GM04503 (cell line): ENCODE measurements around the gene MOB4.
"Not testable (repeated sequence)": the region's sequence is repeated elsewhere in the genome, so short reads cannot be mapped to it uniquely, and the experiment has no call there.

Experiments used
- DNase-seq: peaks from one replicate; pipeline ENCODE4 v3.0.0-alpha.2; 2012; ENCODE audit warnings: low read depth

Gene MOB4

DNA sequence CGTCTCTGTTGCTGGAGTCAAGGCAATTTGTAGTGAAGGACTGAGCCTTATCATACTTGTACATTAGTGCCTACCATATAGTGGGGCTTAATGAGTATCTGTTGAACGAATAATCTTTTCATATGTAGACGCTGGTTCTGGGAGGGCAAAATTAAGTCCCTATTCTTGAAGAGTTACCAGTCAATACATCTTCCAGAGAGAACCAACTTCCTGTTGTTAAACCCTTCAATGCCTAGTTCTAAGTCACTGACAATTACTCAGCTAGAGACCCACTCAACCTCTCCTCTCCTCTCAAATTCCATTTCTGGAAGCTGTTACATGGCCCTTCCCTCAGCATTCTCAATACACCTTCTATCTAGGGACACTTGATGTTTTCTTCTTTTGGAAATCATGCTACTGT lies 1.1 kb upstream of the MOB4 start:
- no peak for DNase-seq

- DNase-seq: no peak
Measured at GRCh38 chr2:197515315-197515738, 539 bp upstream of the MOB4 start.

DNA sequence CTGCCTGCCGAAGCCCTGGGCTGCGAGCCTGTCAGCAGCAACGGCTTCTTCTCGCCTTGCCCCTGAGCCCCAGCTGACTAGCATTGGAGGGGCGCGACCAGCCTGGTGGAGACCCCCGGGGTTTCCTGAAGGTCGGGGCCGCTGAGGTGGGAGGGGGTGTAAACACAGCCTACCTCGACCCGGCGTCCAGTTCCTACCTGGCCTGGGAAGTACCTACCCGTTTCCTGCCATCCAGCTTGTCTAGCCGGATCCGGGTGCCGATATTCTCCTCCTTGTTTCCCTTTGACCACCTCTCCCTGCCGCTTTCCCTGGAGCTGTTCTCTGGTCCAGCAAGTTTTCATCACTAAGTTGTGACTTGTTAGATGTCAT lies 511 bp downstream of the MOB4 start:
- DNase-seq: no peak

DNA sequence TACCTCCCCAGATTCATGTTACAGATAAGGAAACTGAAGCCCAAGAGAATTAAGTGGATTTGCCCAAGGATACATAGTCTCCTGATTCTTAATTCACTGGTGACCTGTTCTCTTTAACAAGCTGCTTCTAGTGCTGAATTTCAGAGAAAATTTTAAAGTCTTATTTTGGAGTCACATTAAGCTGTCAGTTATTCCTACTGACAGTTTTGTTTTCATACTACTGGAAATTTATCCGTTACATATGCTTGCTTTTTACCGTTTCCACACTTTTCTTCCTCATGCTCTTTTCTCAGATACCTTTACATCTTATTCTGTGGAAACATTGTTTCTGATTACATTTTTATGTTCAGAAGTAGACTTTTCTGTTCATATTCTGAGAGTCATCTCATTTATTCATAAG lies 1.3 kb downstream of the MOB4 start:
- DNase-seq: no peak

- DNase-seq: no peak
Measured at GRCh38 chr2:197538412-197538811, 22.5 kb downstream of the MOB4 start.

DNA sequence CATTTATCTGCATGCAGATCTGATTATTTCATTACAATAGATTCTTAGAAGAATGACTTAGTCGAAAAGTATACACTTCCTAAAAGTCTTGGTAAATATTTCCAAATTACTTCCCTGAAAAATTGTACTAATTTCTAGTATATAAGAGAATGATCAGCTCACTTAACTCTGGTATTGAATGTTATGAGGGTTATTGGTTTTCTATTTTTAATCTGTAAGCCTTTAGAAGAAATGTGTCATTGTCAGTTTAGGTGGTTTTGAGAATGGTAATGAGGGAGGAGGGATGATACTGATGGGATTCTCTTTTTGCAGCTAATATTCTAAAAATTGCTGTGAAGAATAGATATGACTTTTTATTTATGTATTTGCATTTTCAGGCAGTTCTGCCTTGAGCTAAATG lies 23.9 kb downstream of the MOB4 start:
- DNase-seq: no peak

DNA sequence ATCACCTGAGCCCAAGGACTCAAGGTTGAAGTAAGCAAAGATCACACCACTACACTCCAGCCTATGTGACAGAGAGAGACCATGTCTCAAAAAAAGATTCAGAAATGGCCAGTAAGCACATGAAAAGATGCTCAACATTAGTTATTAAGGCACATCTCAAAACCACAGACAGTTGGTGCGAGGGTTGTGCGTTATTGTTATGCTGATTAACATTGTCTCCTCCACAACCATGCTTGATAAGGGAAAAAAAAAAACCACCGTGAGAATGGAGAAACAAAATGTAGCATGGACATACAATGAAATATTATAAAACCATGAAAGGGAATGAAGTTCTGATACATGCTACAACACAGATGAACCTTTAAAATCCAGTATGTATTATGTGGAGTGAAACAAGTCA lies 27.3 kb downstream of the MOB4 start:
- no peak for DNase-seq

DNA sequence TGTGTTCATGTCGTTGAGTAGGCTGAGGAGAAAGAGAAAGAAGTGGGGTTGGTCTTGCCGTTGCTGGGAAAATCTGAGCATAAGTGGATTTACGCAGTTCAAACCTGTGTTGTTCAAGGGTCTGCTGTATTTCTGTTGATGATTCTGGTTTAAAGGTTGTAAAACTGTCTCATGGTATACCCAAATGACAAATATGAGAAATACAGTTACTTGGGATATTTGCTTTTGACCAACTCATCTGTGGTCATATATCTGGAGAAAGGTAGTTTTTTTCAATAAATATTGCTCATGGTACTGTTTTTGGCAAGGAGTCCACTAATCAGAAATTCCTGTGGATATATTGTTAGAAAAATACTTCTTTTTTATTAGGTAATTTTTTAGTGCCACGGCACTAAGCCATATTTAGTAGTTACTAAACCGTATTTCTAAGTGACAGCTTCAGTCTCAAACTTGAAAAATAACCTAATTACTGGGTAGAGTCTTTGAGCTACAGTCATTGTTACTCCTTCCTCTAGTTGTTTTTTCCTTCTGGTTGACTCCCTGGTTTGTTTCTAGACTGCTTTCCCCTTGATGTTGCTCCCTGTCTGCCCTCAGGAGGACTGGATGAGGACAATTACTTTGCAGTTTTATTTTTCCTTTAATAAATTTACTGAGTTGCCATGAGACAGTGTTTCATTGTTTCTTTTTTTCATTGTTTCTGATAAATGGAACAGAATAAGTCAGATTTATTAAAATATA lies 31.5 kb downstream of the MOB4 start:
- DNase-seq: no peak

DNA sequence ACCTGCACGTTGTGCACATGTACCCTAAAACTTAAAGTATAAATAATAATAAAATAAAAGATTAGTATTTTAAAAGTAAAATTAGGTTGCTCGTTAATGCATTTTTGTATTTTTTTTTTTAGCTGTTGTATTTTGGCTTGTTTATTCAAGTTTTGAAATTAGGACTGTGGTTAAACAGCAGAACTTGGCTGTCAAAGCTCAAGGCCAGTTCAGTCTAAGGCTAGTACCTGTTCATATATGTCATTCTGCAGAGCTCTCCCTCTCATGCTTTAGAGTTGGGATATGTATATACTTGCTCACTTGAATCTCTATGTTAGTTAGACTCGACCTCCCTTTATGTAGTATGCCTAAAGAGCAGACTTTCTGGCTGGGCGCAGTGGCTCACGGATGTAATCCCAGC lies 32.7 kb downstream of the MOB4 start:
- no peak for DNase-seq

- not testable (repeated sequence) for DNase-seq
Measured at GRCh38 chr2:197551260-197551659, 35.4 kb downstream of the MOB4 start.

DNA sequence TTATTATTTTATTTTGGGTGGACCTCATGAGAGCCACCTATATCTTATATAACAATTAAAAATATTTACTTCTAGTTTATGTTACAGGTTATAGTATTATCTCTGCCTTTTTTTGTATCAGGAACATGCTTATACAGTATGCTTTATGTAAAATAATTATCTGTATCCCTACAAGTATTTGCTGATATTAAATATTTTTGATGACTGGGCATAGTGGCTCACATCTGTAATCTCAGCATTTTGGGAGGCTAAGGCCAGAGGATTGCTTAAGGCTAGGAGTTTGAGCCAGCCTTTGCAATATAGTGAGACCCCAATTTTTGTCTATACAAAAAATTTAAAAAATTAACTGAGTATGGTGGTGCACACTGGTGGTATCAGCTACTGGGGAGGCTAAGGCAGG lies 39.6 kb downstream of the MOB4 start:
- no peak for DNase-seq

- DNase-seq: peak; percentile 42
Measured at GRCh38 chr2:197556456-197556855, 40.6 kb downstream of the MOB4 start.

GRCh38 chr2:197558393-197558792 lies 42.5 kb downstream of the MOB4 start:
- no peak for DNase-seq

- DNase-seq: no peak
Measured at GRCh38 chr2:197559681-197560080, 43.8 kb downstream of the MOB4 start.

DNA sequence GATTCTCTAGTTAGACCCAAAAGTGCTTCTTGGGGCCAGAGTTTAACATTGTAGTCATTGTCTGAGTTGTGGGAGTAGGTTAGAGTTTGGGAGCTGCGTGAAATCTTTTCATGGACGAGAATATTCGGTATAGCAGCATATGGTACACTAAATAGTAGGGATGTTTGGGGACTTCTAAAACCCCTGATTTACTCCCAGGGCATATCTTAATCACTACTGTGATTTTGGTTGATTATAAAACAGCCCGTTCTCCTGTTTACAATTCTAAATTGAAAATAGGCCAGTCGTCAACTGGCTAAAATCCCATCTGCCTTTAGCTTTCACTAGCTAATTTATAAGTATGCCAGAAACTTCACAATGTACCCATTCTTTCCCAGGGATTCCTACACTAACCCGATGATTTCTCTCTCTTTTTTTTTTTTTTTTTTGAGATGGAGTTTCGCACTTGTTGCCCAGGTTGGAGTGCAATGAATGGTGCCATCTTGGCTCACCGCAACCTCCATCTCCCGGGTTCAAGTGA lies 44.3 kb downstream of the MOB4 start:
- no peak for DNase-seq

DNA sequence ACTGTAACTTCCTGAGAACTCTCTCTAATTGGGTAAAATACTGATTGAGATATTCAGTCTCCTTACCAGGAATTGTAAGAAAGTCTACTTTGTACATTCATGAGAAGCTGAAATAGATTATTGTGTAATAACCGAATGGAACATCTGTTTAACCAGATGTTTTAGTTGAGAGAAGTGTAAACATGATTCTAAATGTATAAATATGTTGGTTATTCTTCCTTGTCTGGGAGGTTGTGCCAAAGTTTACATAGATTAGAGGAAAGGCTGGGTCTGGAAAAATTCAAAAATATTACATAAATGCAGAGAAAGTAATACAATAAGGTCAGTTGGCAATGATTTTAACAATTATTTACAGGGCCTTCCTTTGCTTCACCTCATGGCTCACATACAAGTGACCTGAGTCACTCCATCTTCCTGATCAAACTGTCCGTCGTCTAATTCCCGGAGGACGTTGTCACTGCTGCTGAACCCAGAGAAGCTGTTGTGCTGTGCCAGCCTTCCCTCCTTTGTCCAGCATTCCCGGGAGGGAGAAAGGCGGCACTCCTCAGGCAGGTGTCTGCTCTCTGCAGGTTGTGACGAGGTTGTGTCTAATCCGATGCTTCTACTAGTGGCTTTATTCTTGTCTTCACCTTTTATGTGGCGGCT lies 55.9 kb downstream of the MOB4 start:
- no peak for DNase-seq

GRCh38 chr2:197573608-197574007 lies 57.7 kb downstream of the MOB4 start:
- no peak for DNase-seq

DNA sequence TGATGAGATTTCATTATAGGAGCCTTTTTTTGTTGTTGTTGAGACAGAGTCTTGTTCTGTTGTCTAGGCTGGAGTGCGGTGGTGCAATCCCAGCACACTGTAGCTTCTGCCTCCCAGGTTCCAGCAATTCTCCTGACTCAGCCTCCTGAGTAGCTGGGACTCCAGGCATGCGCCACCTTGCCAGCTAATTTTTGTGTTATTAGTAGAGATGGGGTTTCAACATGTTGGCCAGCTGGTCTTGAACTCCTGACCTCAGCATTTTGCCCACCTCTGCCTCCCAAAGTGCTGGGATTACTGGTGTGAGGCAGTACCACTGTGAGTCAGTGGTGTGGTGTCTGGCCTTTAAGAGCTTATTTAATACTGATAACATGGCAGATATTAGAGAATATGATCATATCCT lies 60.1 kb downstream of the MOB4 start:
- DNase-seq: no peak

DNA sequence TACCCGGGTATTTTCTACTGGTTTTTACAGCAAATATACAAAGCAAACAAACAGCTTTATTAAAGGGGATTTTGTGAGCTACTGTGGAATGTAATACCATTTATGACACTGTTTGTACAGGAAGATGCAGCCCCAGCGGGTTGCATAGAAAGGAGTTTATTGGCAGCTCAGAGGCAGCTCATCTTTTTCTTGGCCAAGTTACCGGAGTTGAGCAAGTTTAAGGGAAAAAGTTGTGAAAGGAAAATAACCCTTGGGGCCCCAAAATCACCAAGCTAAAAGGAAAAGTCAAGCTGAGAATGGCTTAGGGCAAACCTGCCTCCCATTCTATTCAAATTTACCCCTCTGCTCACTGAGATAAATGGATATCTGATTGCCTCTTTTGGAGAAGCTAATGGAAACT lies 60.8 kb downstream of the MOB4 start:
- peak; percentile 46 for DNase-seq

- DNase-seq: no peak
Measured at GRCh38 chr2:197577446-197577845, 61.6 kb downstream of the MOB4 start.

DNA sequence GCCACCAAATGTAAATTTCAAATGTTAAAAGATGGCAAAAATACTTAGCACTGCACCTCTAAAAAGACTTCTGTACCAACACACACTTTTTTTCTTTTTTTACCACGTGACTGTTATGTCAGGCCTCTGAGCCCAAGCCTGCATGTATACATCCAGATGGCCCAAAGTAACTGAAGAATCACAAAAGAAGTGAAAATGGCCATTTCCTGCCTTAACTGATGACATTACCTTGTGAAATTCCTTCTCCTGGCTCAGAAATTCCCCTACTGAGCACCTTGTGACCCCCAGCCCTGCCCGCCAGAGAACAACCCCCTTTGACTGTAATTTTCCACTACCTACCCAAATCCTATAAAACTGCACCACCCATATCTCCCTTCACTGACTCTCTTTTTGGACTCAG lies 62.4 kb downstream of the MOB4 start:
- not testable (repeated sequence) for DNase-seq

GRCh38 chr2:197580166-197580565 lies 64.3 kb downstream of the MOB4 start:
- not testable (repeated sequence) for DNase-seq

DNA sequence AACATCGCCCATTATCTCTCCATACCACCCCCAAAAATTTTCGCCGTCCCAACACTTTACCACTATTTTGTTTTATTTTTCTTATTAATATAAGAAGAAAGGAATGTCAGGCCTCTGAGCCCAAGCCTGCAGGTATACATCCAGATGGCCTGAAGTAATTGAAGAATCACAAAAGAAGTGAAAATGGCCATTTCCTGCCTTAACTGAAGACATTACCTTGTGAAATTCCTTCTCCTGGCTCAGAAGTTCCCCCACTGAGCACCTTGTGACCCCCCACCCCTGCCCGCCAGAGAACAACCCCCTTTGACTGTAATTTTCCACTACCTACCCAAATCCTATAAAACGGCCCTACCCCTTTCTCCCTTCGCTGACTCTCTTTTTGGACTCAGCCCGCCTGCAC lies 71.4 kb downstream of the MOB4 start:
- DNase-seq: not testable (repeated sequence)
